HG02623 (cell line): ENCODE results near the gene CLNS1A.
"Not testable (repeated sequence)": the region's sequence is repeated elsewhere in the genome, so short reads cannot be mapped to it uniquely, and the experiment has no call there.

ENCODE experiments used
- ATAC-seq: cut with Tn5 transposase; IDR thresholded peaks from one replicate; pipeline ENCODE4 v1.9.1; 2021; ENCODE audit warnings: moderate library complexity; ENCODE audit not compliant: unreplicated experiment

The CLNS1A gene

GRCh38 chr11:77637345-77638165 lies at the start of gene CLNS1A:
Gene CLNS1A (minus strand): TSS chr11:77637794. CDS start chr11:77637714, 80 bp downstream.
- ATAC-seq, result peak; percentile 95

DNA sequence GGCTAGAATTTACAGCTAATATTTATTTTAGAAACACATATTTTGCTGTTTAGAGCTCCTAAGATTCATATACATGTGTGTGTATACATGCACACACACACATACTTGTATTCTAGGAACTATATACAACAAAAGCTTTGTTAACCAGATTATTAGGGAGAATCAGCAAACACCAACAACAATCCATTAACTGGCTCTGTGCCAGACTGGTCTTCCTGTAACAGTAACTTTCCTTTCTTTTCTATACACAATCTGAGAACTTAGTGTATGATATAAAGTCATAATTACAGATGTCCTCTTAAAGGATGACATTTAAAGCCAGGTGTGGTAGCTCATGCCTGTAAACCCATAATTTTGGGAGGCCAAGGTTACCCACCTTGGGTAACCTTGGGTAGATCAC lies 49.5 kb upstream of the CLNS1A start:
- no peak for ATAC-seq

DNA sequence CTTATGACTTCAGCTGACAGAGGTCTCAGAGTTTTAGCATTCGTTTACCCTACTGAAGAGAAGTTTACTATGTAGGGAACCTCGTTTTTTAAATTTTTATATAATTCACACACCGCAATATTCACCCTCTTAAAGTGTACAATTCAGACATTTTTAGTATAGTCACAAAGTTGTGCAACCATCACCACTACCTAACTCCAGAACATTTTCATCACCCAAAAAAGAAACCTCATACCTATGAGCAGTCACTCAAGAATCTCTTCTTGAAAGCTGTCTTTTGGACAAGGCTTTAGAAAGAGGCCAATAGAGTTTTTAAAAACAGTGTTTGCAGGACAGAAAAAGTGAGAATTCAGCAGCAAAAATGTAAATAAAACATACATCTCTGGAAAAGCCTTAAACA lies 39.5 kb upstream of the CLNS1A start:
- no peak for ATAC-seq

GRCh38 chr11:77672264-77672663 lies 34.7 kb upstream of the CLNS1A start:
- ATAC-seq, result no peak

GRCh38 chr11:77669848-77670511 lies 32.4 kb upstream of the CLNS1A start:
- no peak for ATAC-seq

GRCh38 chr11:77668760-77669159 lies 31.2 kb upstream of the CLNS1A start:
- ATAC-seq, result no peak

DNA sequence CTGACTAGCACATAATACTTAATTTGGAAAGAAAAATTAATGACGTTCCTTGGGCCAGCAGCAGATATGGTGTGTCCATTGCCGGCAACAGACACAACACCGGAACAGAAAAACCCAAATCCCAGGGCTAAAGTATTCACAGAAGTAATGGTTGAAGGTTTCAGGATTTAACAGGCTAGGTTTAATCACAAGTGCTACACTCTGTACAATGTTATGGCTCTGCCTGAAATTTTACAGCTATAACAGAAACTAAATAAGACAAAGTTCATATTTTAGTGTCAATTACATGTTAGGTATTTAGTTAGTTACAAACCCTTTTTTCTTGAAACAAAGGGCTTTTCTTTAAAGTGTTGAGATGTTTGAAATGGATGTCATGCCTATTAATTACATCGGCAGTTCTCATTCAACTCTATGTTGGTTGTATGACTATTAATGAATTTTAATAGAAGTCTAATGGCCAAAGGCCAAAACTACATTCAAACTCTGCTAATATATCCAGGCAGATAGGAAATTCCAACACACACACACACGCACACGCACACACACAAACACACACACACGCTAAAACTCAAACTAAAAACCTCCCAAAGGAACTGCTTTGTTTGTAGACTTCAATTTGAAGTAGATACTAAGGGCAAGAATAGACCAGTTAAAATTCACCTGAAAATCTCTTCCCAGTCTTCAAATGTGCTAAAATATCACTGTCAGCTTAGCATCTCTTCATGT lies 27.8 kb upstream of the CLNS1A start:
- ATAC-seq, result no peak

DNA sequence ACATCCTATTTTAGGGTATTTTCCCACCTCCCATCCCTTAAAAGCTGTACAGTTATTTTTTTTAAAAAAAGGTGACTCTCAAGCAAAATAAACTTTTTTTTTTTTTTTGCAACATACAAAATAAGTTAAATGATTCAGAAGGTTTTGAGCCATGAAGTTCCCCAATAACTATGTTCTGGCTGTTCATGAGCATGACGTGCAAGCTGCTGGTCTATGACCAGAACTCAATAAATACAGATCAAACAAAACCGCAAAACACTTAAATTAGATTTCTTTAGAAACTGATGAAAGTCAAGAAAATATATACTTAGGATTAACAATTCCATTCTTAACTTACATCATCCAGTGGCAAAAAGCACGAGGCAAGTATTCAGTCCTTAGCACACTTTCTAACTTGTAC lies 24.1 kb upstream of the CLNS1A start:
- ATAC-seq, result no peak

DNA sequence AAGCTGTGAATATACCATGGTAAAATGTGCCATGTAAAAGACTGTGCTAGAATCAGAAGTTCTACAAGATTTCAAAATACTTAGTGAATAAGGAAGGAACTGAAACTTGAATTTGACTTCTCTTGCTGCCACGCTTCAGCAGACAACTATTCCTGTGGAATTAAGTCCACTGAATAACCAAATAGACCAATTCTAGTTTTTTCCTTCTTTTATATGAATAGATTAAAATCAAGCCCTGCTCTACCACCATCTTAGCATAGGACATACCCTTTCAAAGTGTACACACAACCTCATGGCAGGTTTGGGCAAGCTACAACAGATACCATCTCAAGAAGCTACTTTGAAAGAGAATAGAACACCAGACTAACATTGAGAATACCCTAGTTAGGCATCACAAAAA lies 23.4 kb upstream of the CLNS1A start:
- no peak for ATAC-seq

- ATAC-seq, result no peak
These were observed 20.8 kb upstream of the CLNS1A start for GRCh38 chr11:77658213-77659013.

GRCh38 chr11:77656362-77656761 lies 18.8 kb upstream of the CLNS1A start:
- ATAC-seq, result no peak

DNA sequence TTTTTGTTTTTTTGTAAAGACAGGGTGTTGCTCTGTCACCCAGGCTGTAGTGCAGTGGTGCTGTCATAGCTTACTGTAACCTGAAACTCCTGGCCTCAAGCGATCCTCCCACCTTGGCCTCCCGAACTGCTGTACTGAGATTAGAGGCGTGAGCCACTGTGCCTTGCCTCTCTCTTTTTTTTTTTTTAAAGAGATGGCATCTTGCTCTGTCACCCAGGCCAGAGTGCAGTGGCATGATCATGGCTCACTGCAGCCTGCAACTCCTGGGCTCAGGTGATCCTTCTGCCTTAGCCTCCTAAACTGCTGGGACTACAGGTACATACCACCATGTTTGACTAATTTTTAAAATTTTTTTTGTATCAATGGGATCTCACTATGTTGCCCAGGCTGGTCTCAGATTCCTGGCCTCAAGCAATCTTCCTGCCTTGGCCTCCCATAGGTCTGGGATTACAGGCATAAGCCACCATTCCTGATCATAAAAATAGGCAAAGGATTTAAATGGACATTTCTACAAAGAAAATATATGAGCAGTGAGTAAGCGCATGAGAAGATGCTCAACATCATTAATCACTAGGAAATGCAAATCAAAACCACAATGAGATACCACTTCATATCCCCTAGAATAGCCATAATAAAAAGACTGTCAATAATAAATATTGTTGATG lies 17.3 kb upstream of the CLNS1A start:
- ATAC-seq, result no peak

GRCh38 chr11:77650123-77650522 lies 12.5 kb upstream of the CLNS1A start:
- no peak for ATAC-seq

DNA sequence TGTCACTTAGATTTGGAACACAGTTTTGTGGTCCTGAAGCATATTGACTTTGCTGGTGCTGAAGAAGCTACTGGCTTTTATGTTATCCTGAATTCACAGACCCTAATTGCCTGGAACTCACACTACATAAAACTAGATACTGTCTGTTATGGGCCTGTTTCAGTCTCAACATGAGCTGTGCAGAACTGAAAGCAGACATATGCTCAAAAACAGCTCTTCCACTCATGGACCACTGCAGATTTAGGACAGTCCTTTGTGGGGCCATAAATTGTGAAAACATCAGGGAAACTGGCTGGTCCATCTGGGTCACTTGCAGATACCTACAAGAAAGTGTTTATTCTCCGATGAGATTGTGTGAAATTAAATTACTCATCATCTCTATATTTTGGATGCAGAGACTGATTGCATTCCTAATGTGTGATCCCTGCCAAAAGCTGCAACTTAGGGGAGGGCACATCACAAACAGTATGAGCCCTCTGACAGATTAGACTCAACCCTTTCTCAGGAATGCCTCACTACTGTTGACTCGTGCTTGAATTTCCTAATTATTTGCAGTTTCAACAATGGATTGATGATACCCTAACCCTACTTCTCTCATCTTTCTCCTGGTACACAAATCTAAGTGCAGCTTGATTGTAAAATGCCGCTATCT lies 10.2 kb upstream of the CLNS1A start:
- ATAC-seq, result no peak

DNA sequence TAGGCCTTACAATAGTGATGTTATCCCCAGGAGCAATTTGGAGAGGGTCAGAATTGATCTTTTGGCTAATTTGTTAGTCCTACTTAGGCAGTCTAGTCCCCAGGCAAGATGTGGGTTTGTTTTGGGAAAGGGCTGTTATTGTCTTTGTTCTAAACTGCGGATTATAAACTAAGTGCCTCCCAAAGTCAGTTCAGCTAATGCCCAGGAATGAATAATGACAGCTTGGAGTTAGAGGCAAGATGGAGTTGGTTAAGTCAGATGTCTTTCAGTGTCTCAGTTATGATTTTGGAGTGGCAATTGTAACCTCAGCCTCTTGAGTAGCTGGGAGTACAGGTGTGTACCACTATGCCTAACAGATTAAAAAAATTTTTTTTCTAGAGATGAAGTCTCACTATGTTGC lies 7.3 kb upstream of the CLNS1A start:
- no peak for ATAC-seq

- no peak for ATAC-seq
These were observed 4.6 kb upstream of the CLNS1A start for GRCh38 chr11:77642228-77642627.

DNA sequence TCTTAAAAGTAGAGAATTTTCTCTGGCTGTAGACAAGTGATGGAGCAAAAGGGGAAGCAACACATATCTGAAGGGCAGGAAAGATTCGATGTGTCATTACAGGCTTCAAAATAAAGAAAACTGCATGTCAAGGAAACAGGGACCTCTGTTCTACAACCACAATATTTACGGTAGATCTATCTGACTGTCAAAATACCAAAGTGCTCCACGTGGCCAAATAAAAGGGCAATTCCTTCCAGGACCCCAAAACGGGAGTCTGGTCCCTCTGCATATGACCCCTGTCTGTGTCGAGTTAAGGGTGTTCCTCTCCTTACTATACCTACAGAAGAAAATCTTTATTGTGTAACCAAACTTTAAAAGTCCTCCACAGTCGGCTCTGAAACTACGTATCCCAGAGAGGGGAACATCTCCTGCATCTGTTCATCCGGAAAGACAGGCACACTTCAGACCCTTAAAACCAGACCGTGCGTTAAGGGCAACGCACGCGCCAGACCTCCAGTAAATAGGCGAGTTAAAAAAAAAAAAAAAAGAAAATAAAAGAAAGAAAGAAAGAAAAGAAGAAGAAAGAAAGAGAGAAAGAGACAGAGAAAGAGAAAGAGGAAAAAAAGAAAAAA lies 756 bp downstream of the CLNS1A start:
- ATAC-seq, result no peak

GRCh38 chr11:77633926-77634325 lies 3.7 kb downstream of the CLNS1A start:
- ATAC-seq, result not testable (repeated sequence)

DNA sequence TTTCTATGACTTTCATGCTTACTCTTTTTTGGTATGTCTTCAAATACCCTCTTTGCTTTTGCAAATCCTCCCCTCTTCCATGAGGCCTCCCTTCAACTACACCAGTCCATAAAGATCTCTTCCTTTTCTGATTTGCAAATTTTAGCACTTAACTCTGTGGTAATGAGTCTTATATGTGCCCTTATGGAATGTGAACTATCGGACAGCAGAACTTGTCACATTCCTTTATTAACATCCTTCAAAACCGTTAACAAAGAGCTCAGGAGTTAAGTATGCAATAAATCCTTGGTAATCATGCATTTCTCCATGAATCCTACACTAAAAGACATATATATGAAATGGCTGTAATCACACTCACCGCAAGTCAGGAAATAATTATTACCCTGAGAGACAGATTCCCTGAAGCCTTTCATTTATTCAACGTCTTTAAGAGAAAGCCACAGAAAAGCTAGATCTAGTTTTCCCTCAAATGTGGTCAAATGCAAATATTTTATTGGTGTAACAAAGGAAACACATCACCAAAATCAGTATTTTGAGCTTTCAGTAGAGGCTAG lies 7.4 kb downstream of the CLNS1A start:
- no peak for ATAC-seq
